HEK293 (cell line): ENCODE data around the gene GDAP1L1.

Experiments used
- CTCF ChIP-seq: fragments of 450-650 bp; formaldehyde crosslinking; IDR thresholded peaks from 2 replicates; pipeline ENCODE4 v1.5.1; 2016; ENCODE audit warnings: missing biosample characterization, missing genetic modification characterization
- INSM2 ChIP-seq: fragments of 450-650 bp; formaldehyde crosslinking; IDR thresholded peaks from 2 replicates; pipeline ENCODE4 v1.5.1; 2016; ENCODE audit warnings: missing biosample characterization, missing genetic modification characterization
- KLF10 ChIP-seq: fragments of 450-650 bp; IDR thresholded peaks from 2 replicates; pipeline ENCODE4 v1.5.1; 2018; ENCODE audit warnings: missing biosample characterization, mild to moderate bottlenecking, missing genetic modification characterization
- PRDM4 ChIP-seq: fragments of 450-650 bp; formaldehyde crosslinking; IDR thresholded peaks from 2 replicates; pipeline ENCODE4 v1.5.1; 2017; ENCODE audit warnings: missing biosample characterization, missing genetic modification characterization
- REST ChIP-seq: fragments of 450-650 bp; formaldehyde crosslinking; IDR thresholded peaks from 2 replicates; pipeline ENCODE4 v1.5.1; 2016; ENCODE audit warnings: missing biosample characterization, missing genetic modification characterization
- TRIM28 ChIP-seq: IDR thresholded peaks from 2 replicates; pipeline ENCODE4 v1.6.1; 2011; ENCODE audit warnings: low read length, control low read depth, borderline replicate concordance
- ZBTB11 ChIP-seq: fragments of 450-650 bp; formaldehyde crosslinking; conservative IDR thresholded peaks from 2 replicates; pipeline ENCODE4 v1.5.1; 2016; ENCODE audit warnings: low read depth, missing biosample characterization, missing genetic modification characterization
- ZNF121 ChIP-seq: fragments of 450-650 bp; formaldehyde crosslinking; IDR thresholded peaks from 2 replicates; pipeline ENCODE4 v1.5.1; 2016; ENCODE audit warnings: missing biosample characterization, missing genetic modification characterization
- ZNF416 ChIP-seq: fragments of 450-650 bp; formaldehyde crosslinking; IDR thresholded peaks from 2 replicates; pipeline ENCODE4 v1.5.1; 2016; ENCODE audit warnings: missing biosample characterization, missing genetic modification characterization
- ZNF510 ChIP-seq: fragments of 450-650 bp; formaldehyde crosslinking; IDR thresholded peaks from 2 replicates; pipeline ENCODE4 v1.5.1; 2018; ENCODE audit warnings: mild to moderate bottlenecking, missing genetic modification characterization, missing biosample characterization; ENCODE audit not compliant: insufficient replicate concordance
- ZNF692 ChIP-seq: fragments of 450-650 bp; formaldehyde crosslinking; IDR thresholded peaks from 2 replicates; pipeline ENCODE4 v1.5.1; 2016; ENCODE audit warnings: missing biosample characterization, missing genetic modification characterization
- ZNF776 ChIP-seq: fragments of 450-650 bp; formaldehyde crosslinking; IDR thresholded peaks from 2 replicates; pipeline ENCODE4 v1.5.0; 2017; ENCODE audit warnings: missing biosample characterization, missing genetic modification characterization, borderline replicate concordance

GRCh38 chr20:44253528-44253927, 6.4 kb downstream of the GDAP1L1 start:
- no peak for TF ChIP-seq CTCF
- no peak for TF ChIP-seq INSM2 (tag by site-specific recombination)
- no peak for TF ChIP-seq ZNF121 (tag by site-specific recombination)
- no peak for TF ChIP-seq REST (tag by site-specific recombination)
- no peak for TF ChIP-seq ZBTB11 (tag by site-specific recombination)
- TF ChIP-seq KLF10, result no peak
- TF ChIP-seq ZNF776 (tag by site-specific recombination), result no peak
- no peak for TF ChIP-seq PRDM4
- TF ChIP-seq ZNF416 (tag by site-specific recombination), result no peak
- no peak for TF ChIP-seq ZNF510 (tag by site-specific recombination)
- TF ChIP-seq TRIM28, result no peak
- no peak for TF ChIP-seq ZNF692 (tag by site-specific recombination)
